Coronary artery (tissue), 2 donors: Measurements from ENCODE around the gene WDR54.

ENCODE experiments used
- DNase-seq: peaks from one replicate; pipeline ENCODE4 v3.0.0-alpha.2; 2017; ENCODE audit warnings: low spot score
- H3K27ac ChIP-seq, 2 donors: fragments of 200-600 bp; sonication (generic); one replicate each; pipeline ENCODE4 v1.5.1; 2016 to 2019
- H3K4me3 ChIP-seq: fragments of 200-600 bp; sonication (generic); 2 replicates; pipeline ENCODE4 v1.5.1; 2016; ENCODE audit warnings: mild to moderate bottlenecking, moderate library complexity
- TF ChIP-seq, protein P1 (sequence below): fragments of 200-600 bp; sonication (generic); IDR thresholded peaks from one replicate; pipeline ENCODE4 v1.5.1; 2019; ENCODE audit warnings: antibody characterized with exemption

The WDR54 gene

DNA sequence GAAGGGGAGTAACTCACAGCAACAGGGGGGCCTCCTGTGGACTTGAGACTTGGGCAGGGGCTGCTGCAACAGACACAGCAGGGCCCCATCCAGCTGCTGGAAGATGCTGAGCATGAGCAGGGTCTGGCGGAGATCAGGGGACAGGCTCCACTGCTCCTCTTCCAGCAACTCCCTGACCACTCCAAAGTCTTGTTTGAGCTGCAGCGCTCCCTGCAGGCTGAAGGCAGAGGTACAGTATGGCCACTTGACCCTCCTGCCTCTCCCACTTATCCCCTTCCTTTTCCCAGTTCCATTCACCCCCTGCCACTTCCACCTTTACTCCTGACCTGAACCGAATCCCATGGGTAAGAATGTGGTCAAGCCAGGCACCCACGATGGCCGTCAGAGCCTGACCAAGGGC, 53.4 kb downstream of the WDR54 start:
- DNase-seq = no peak
- TF ChIP-seq, protein P1, sequence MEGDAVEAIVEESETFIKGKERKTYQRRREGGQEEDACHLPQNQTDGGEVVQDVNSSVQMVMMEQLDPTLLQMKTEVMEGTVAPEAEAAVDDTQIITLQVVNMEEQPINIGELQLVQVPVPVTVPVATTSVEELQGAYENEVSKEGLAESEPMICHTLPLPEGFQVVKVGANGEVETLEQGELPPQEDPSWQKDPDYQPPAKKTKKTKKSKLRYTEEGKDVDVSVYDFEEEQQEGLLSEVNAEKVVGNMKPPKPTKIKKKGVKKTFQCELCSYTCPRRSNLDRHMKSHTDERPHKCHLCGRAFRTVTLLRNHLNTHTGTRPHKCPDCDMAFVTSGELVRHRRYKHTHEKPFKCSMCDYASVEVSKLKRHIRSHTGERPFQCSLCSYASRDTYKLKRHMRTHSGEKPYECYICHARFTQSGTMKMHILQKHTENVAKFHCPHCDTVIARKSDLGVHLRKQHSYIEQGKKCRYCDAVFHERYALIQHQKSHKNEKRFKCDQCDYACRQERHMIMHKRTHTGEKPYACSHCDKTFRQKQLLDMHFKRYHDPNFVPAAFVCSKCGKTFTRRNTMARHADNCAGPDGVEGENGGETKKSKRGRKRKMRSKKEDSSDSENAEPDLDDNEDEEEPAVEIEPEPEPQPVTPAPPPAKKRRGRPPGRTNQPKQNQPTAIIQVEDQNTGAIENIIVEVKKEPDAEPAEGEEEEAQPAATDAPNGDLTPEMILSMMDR = no peak
- no peak overlapping the region for H3K4me3 ChIP-seq
- no peak overlapping the region for H3K27ac ChIP-seq
